ENCODE data around the gene DOCK6. TPM values are rescaled to one million over a fixed set of nuclear protein-coding genes. Genes with fewer than 3 reads are reported as not detected.
A peak's percentile ranks its signal among the peaks of the same experiment; 100 is the strongest.

The DOCK6 gene
- total RNA-seq (10 to 100 TPM; 17.1 to 39.9 (median 20.8) TPM), polyA plus RNA-seq (10 to 100 TPM in 2 of 3 donors, 1 to 10 TPM in 1; 8.8 to 40.5 (median 16.2) TPM)

GRCh38 chr19:11261971-11262839 is at the start of gene DOCK6:
Gene DOCK6, minus strand, starts transcription at chr19:11262524. Its CDS starts 84 bp downstream, at chr19:11262440.
- Histone ChIP-seq H3K36me3 (no peaks in the 10 kb centered on the region), H3K4me3 (peak within 1 kb of the TSS; percentile 85 to 100 (median 96)), H3K27me3 (no peaks in the 10 kb centered on the region), H3K9me3 (no peaks in the 10 kb centered on the region), H3K27ac (peak within 1 kb of the TSS; percentile 80 to 85 (median 85)), H3K4me1 (peaks cover 0 to 22% (median 11%) of the 10 kb centered on the region in 4 donors)
- WGBS, 2 donors, result 1% methylated on average over 91 of the region's 91 CpGs
- TF ChIP-seq CTCF (IDR thresholded peaks at IDR 0.05), result peak in 2 of 4 experiments; percentile 27 to 29
- no peak for TF ChIP-seq EP300 (IDR thresholded peaks at IDR 0.05)
- intact Hi-C loops (cut with DNase I), result no loop called here
- peak; percentile 70 for DNase-seq

GRCh38 chr19:11306337-11306736 is 44.0 kb upstream of the DOCK6 start:
- no peak for TF ChIP-seq POLR2AphosphoS5 (IDR thresholded peaks at IDR 0.05)
- TF ChIP-seq POLR2A (IDR thresholded peaks at IDR 0.05), result no peak
- no peak for TF ChIP-seq CTCF (IDR thresholded peaks at IDR 0.05)
- TF ChIP-seq EP300 (IDR thresholded peaks at IDR 0.05), result no peak
- H3K36me3 ChIP-seq, result no peaks in the 10 kb centered on the region
- H3K9me3 ChIP-seq, result no peaks in the 10 kb centered on the region
- intact Hi-C loops (cut with DNase I), result no loop called here
- H3K27ac ChIP-seq, result no peak overlapping the region
- no peak overlapping the region for H3K4me3 ChIP-seq
- no peak for DNase-seq
- no peaks in the 10 kb centered on the region for H3K4me1 ChIP-seq
- H3K27me3 ChIP-seq, result no peaks in the 10 kb centered on the region
- WGBS, 2 donors, result 75 to 82% methylated on average over 9 of the region's 9 CpGs

GRCh38 chr19:11304936-11305335 is 42.6 kb upstream of the DOCK6 start:
- Histone ChIP-seq H3K4me1 (no peaks in the 10 kb centered on the region), H3K27ac (no peak overlapping the region), H3K9me3 (no peaks in the 10 kb centered on the region), H3K4me3 (no peak overlapping the region), H3K27me3 (no peaks in the 10 kb centered on the region), H3K36me3 (no peaks in the 10 kb centered on the region)
- DNase-seq, result no peak
- WGBS, 2 donors, result 90 to 92% methylated on average over 5 of the region's 5 CpGs
- TF ChIP-seq EP300 (IDR thresholded peaks at IDR 0.05), result no peak
- no peak for TF ChIP-seq CTCF (IDR thresholded peaks at IDR 0.05)
- TF ChIP-seq POLR2A (IDR thresholded peaks at IDR 0.05), result no peak
- TF ChIP-seq POLR2AphosphoS5 (IDR thresholded peaks at IDR 0.05), result no peak
- intact Hi-C loops (cut with DNase I), result no loop called here

GRCh38 chr19:11300811-11301120 is 38.4 kb upstream of the DOCK6 start:
- H3K9me3 ChIP-seq, result no peaks in the 10 kb centered on the region
- TF ChIP-seq POLR2A (IDR thresholded peaks at IDR 0.05), result no peak
- no peak for TF ChIP-seq POLR2AphosphoS5 (IDR thresholded peaks at IDR 0.05)
- TF ChIP-seq CTCF (IDR thresholded peaks at IDR 0.05), result no peak
- no peak for TF ChIP-seq EP300 (IDR thresholded peaks at IDR 0.05)
- no peaks in the 10 kb centered on the region for H3K36me3 ChIP-seq
- H3K4me1 ChIP-seq, result no peaks in the 10 kb centered on the region
- 88 to 93% methylated on average over 11 of the region's 11 CpGs for WGBS, 2 donors
- intact Hi-C loops (cut with DNase I), result no loop called here
- H3K27me3 ChIP-seq, result no peaks in the 10 kb centered on the region
- no peak overlapping the region for H3K27ac ChIP-seq
- no peak for DNase-seq
- H3K4me3 ChIP-seq, result no peak overlapping the region

All from sigmoid colon (tissue), 7 donors.